Measurements from ENCODE around the gene YTHDC1. TPM values are rescaled to one million over a fixed set of nuclear protein-coding genes. Genes with fewer than 3 reads are reported as not detected.

The YTHDC1 gene
- total RNA-seq, 6 experiments from 2014 or later: 41.3 to 51.8 (median 50.1) TPM

DNA sequence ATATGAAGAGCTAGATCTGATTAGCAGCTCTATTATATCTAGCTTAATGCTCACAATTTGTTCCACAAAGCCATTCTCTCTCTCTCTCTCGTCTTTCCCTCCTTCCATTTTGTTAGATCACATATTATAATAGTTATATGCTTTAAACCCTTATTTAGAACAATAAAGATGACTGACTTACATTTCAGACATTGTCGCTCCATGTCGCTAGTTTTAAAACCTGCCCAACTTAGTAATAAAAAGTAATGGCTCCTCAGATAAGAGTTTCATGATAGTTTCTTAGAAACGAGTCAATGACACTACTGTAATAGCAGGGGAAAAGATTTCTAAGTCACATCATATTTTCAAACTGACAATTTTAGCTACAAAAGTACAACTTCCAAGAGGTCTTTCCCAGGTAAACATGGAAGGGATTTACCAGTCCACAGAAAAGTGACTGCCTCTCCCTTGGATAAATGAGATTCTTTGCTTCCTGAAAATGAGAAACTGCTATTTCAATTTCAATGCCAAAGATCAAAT is 38.5 kb upstream of the YTHDC1 start:
- TF ChIP-seq, protein P1, sequence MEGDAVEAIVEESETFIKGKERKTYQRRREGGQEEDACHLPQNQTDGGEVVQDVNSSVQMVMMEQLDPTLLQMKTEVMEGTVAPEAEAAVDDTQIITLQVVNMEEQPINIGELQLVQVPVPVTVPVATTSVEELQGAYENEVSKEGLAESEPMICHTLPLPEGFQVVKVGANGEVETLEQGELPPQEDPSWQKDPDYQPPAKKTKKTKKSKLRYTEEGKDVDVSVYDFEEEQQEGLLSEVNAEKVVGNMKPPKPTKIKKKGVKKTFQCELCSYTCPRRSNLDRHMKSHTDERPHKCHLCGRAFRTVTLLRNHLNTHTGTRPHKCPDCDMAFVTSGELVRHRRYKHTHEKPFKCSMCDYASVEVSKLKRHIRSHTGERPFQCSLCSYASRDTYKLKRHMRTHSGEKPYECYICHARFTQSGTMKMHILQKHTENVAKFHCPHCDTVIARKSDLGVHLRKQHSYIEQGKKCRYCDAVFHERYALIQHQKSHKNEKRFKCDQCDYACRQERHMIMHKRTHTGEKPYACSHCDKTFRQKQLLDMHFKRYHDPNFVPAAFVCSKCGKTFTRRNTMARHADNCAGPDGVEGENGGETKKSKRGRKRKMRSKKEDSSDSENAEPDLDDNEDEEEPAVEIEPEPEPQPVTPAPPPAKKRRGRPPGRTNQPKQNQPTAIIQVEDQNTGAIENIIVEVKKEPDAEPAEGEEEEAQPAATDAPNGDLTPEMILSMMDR (IDR thresholded peaks at IDR 0.05): no peak
- no peak for DNase-seq
- no peaks in the 10 kb centered on the region for H3K9me3 Mint-ChIP-seq
- no peaks in the 10 kb centered on the region for H3K36me3 Mint-ChIP-seq (ENCODE audit: low read depth)
- no peak overlapping the region for H3K27ac Mint-ChIP-seq
- no peaks in the 10 kb centered on the region for H3K4me1 Mint-ChIP-seq (ENCODE audit: low read depth)
- peaks cover 11% of the 10 kb centered on the region; the same call in 1 of the 2 replicates for H3K27me3 Mint-ChIP-seq (ENCODE audit: insufficient read depth)
- H3K4me3 Mint-ChIP-seq: no peak overlapping the region

DNA sequence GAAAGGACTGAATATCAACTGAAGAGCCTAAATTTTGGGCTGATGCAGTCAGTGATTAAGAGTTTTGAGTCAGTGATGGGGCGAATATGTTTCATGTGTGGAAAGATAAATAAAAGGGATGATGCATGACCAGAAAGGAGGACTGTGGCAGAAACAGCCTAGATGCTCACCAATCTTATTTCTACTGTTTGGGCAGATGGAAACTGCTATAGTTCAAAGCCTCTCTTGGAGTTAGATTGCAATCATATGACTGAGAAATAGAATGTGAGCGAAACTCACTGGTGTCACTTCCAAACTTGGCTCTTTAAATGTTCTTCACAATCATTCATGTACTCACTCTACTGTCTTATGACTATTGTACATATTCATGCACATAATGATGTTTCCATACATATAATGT is 35.4 kb upstream of the YTHDC1 start:
- no peak overlapping the region for H3K27ac Mint-ChIP-seq
- no peaks in the 10 kb centered on the region for H3K4me1 Mint-ChIP-seq (ENCODE audit: low read depth)
- peaks cover 11% of the 10 kb centered on the region; the same call in 1 of the 2 replicates for H3K27me3 Mint-ChIP-seq (ENCODE audit: insufficient read depth)
- TF ChIP-seq, protein P1 (IDR thresholded peaks at IDR 0.05): no peak
- DNase-seq: no peak
- no peak overlapping the region for H3K4me3 Mint-ChIP-seq
- H3K9me3 Mint-ChIP-seq: no peaks in the 10 kb centered on the region
- H3K36me3 Mint-ChIP-seq (ENCODE audit: low read depth): no peaks in the 10 kb centered on the region

DNA sequence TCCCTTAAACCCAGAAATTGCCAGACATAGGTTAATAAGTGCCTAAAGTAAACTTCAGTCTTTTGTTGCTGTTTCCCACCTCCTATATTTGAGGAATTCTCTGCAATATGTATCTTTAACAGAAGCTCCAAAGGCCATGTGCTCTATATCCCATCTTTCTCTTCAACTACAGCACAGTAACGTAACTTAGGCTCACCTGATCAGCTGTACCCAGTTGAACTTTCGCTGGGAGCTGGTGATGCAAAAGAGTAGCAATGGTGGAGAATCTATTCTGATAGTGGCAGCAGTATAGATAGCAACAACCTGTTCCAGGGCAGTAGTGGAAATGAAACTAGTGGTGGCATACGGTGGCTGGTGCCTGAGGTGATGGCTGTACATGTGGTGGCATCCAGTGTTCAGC is 33.2 kb upstream of the YTHDC1 start:
- H3K27me3 Mint-ChIP-seq (ENCODE audit: insufficient read depth): peaks cover 11% of the 10 kb centered on the region; the same call in 1 of the 2 replicates
- H3K4me3 Mint-ChIP-seq: no peak overlapping the region
- H3K9me3 Mint-ChIP-seq: no peaks in the 10 kb centered on the region
- DNase-seq: no peak
- H3K27ac Mint-ChIP-seq: no peak overlapping the region
- peaks cover 12% of the 10 kb centered on the region; the same call in 1 of the 2 replicates for H3K4me1 Mint-ChIP-seq (ENCODE audit: low read depth)
- TF ChIP-seq, protein P1 (IDR thresholded peaks at IDR 0.05): no peak
- H3K36me3 Mint-ChIP-seq (ENCODE audit: low read depth): no peaks in the 10 kb centered on the region

DNA sequence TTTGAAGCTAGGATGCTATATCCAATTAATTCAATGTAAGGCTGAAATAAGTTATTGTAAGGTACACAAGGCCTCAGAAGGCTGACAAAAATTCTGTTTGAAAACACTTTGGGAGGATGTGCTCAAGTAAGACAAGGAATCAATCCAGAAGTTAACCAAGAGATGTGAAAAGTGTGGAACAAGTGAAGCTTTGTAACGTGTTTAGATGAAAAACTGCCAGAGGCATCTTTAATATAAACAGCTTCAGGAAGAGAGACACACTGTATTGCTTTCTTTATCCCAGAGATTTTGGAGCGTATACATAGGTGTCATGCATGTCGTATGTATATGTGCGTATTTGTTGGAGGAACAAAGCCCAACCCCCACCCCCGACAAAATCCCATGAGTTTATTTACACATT is 28.3 kb upstream of the YTHDC1 start:
- no peaks in the 10 kb centered on the region for H3K36me3 Mint-ChIP-seq (ENCODE audit: low read depth)
- no peaks in the 10 kb centered on the region for H3K9me3 Mint-ChIP-seq
- H3K4me1 Mint-ChIP-seq (ENCODE audit: low read depth): peaks cover 29% of the 10 kb centered on the region
- peaks cover 3% of the 10 kb centered on the region; the same call in 1 of the 2 replicates for H3K27me3 Mint-ChIP-seq (ENCODE audit: insufficient read depth)
- TF ChIP-seq, protein P1 (IDR thresholded peaks at IDR 0.05): no peak
- no peak overlapping the region for H3K27ac Mint-ChIP-seq
- no peak overlapping the region for H3K4me3 Mint-ChIP-seq
- DNase-seq: no peak

DNA sequence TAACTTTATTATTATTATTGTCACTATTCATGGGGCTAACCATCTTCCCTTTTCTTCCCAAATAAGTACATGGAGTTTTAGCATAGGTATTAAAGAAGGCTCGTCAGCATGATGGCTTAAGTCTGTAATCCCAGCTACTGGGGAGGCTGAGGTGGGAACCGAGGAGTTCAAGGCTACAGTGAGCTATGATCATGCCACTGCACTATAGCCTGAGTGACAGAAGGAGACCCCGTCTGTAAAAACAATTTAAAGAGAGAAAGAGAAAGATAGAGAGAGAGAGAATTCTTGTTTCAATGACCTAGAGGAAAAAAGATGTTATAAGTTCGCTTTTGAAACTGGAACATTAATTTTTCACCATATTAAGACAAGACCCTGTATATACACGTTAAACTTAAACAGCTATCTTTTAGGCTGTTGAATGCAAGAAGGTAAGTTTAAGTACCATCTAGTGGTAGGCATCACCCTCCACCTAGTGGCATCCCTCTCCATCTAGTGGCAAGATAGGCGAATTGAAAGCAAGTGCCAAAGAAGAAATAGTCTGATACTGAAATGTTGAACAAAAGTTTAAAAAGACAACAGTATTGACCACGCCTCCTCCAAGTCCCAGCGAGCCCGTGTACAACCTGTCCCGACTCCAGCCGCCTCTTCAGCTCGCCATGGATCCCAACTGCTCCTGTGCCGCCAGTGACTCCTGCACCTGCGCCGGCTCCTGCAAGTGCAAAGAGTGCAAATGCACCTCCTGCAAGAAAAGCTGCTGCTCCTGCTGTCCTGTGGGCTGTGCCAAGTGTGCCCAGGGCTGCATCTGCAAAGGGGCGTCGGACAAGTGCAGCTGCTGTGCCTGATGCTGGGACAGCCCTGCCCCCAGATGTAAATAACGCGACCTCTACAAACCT is 26.0 kb upstream of the YTHDC1 start:
- peaks cover 3% of the 10 kb centered on the region; the same call in 1 of the 2 replicates for H3K27me3 Mint-ChIP-seq (ENCODE audit: insufficient read depth)
- peak; percentile 68 for DNase-seq
- peak overlapping the region; percentile 80 for H3K4me3 Mint-ChIP-seq
- TF ChIP-seq, protein P1 (IDR thresholded peaks at IDR 0.05): peak; percentile 85
- H3K27ac Mint-ChIP-seq: no peak overlapping the region
- H3K9me3 Mint-ChIP-seq: no peaks in the 10 kb centered on the region
- no peaks in the 10 kb centered on the region for H3K36me3 Mint-ChIP-seq (ENCODE audit: low read depth)
- H3K4me1 Mint-ChIP-seq (ENCODE audit: low read depth): peaks cover 41% of the 10 kb centered on the region
